Measurements from ENCODE around the gene ANKLE1.

Gene ANKLE1

GRCh38 chr19:17281391-17282304 is at the start of gene ANKLE1:
TSS of gene ANKLE1 (plus strand) at chr19:17281901. CDS start at chr19:17281921, 20 bp downstream.
- no peak for TF ChIP-seq CTCF (IDR thresholded peaks at IDR 0.05; ENCODE audit: low read depth, low read length)
- no peak for DNase-seq (ENCODE audit: low read depth, low spot score)
- in situ Hi-C loops (cut with HindIII; ENCODE audit: low sequenced_read_pairs): no loop called here
- peak within 1 kb of the TSS; percentile 25 for H3K4me3 ChIP-seq (ENCODE audit: low read depth, low read length)

GRCh38 chr19:17232258-17232657 is 49.4 kb upstream of the ANKLE1 start:
- DNase-seq (ENCODE audit: low read depth, low spot score): no peak
- no peak for TF ChIP-seq CTCF (IDR thresholded peaks at IDR 0.05; ENCODE audit: low read depth, low read length)

GRCh38 chr19:17234911-17235299 is 46.8 kb upstream of the ANKLE1 start:
- DNase-seq (ENCODE audit: low read depth, low spot score): no peak
- H3K4me3 ChIP-seq (ENCODE audit: low read depth, low read length): peak overlapping the region; percentile 56
- no peak for TF ChIP-seq CTCF (IDR thresholded peaks at IDR 0.05; ENCODE audit: low read depth, low read length)
- in situ Hi-C loops (cut with HindIII; ENCODE audit: low sequenced_read_pairs): no loop called here

More at GRCh38 chr19:17232258-17232657, 49.4 kb upstream of the ANKLE1 start:
- H3K4me3 ChIP-seq (ENCODE audit: low read depth, low read length): no peak overlapping the region
- in situ Hi-C loops (cut with HindIII; ENCODE audit: low sequenced_read_pairs): no loop called here

GRCh38 chr19:17235300-17235970 is 46.3 kb upstream of the ANKLE1 start:
- DNase-seq (ENCODE audit: low read depth, low spot score): peak; percentile 69
- in situ Hi-C loops (cut with HindIII; ENCODE audit: low sequenced_read_pairs): no loop called here
- peak; percentile 50 for TF ChIP-seq CTCF (IDR thresholded peaks at IDR 0.05; ENCODE audit: low read depth, low read length)
- peak overlapping the region; percentile 56 for H3K4me3 ChIP-seq (ENCODE audit: low read depth, low read length)

- in situ Hi-C loops (cut with HindIII; ENCODE audit: low sequenced_read_pairs): no loop called here
- no peak for TF ChIP-seq CTCF (IDR thresholded peaks at IDR 0.05; ENCODE audit: low read depth, low read length)
- no peak for DNase-seq (ENCODE audit: low read depth, low spot score)
- peak overlapping the region; percentile 56 for H3K4me3 ChIP-seq (ENCODE audit: low read depth, low read length)
These were observed 45.5 kb upstream of the ANKLE1 start for GRCh38 chr19:17235971-17236777.

Data from astrocyte of the spinal cord (primary cell).